H9 (cell line): ENCODE measurements around the gene ADA. TPM values are rescaled to one million over a fixed set of nuclear protein-coding genes. Genes with fewer than 3 reads are reported as not detected.
A peak's percentile ranks its signal among the peaks of the same experiment; 100 is the strongest.

Source experiments
- DNase-seq: peaks from one replicate; pipeline ENCODE4 v3.0.0-alpha.2; 2017
- H2AFZ ChIP-seq: one replicate; pipeline ENCODE4 v1.6.1; 2013; ENCODE audit warnings: mild to moderate bottlenecking, low read length, control low read depth, moderate library complexity
- H2AK5ac ChIP-seq: 2 replicates; pipeline ENCODE4 v1.6.1; 2013; ENCODE audit warnings: low read length, control low read depth, mixed read lengths; ENCODE audit not compliant: insufficient read length
- H2BK120ac ChIP-seq: one replicate; pipeline ENCODE4 v1.6.1; 2013; ENCODE audit warnings: low read depth, mild to moderate bottlenecking, low read length, control low read depth, inconsistent platforms; ENCODE audit not compliant: poor library complexity, severe bottlenecking
- H2BK12ac ChIP-seq: 2 replicates; pipeline ENCODE4 v1.6.1; 2013; ENCODE audit warnings: low read length, control low read depth, mixed read lengths, low read depth; ENCODE audit not compliant: insufficient read length
- H2BK15ac ChIP-seq: 2 replicates; pipeline ENCODE4 v1.6.1; 2013; ENCODE audit warnings: low read depth, low read length, control low read depth
- H2BK20ac ChIP-seq: one replicate; pipeline ENCODE4 v1.6.1; 2013; ENCODE audit warnings: low read depth, mild to moderate bottlenecking, low read length, control low read depth, inconsistent platforms; ENCODE audit not compliant: poor library complexity, severe bottlenecking
- H2BK5ac ChIP-seq: 2 replicates; pipeline ENCODE4 v1.6.1; 2013; ENCODE audit warnings: low read length, control low read depth, mixed read lengths; ENCODE audit not compliant: insufficient read length
- H3K14ac ChIP-seq: 2 replicates; pipeline ENCODE4 v1.6.1; 2013; ENCODE audit warnings: low read length, control low read depth; ENCODE audit not compliant: insufficient read depth
- H3K18ac ChIP-seq: 2 replicates; pipeline ENCODE4 v1.6.1; 2013; ENCODE audit warnings: low read depth, mild to moderate bottlenecking, mixed read lengths, low read length, control low read depth; ENCODE audit not compliant: insufficient read length
- H3K23ac ChIP-seq: 2 replicates; pipeline ENCODE4 v1.6.1; 2013; ENCODE audit warnings: low read length, control low read depth, mixed read lengths, low read depth; ENCODE audit not compliant: insufficient read length
- H3K23me2 ChIP-seq: 2 replicates; pipeline ENCODE4 v1.6.1; 2013; ENCODE audit warnings: low read depth, mild to moderate bottlenecking, mixed read lengths, low read length, control low read depth; ENCODE audit not compliant: insufficient read length, poor library complexity, severe bottlenecking
- H3K27ac ChIP-seq: 2 replicates; pipeline ENCODE4 v1.5.1; 2013; ENCODE audit warnings: low read length, control low read depth, mixed read lengths, low read depth; ENCODE audit not compliant: insufficient read length
- H3K27me3 ChIP-seq: 2 replicates; pipeline ENCODE4 v1.6.1; 2013; ENCODE audit warnings: low read length, control low read depth, inconsistent platforms; ENCODE audit not compliant: insufficient read depth
- H3K4ac ChIP-seq: 2 replicates; pipeline ENCODE4 v1.6.1; 2013; ENCODE audit warnings: low read depth, mild to moderate bottlenecking, control low read depth, inconsistent platforms, low read length, moderate library complexity
- H3K4me1 ChIP-seq: 2 replicates; pipeline ENCODE4 v1.6.1; 2013; ENCODE audit warnings: low read length, control low read depth, inconsistent platforms; ENCODE audit not compliant: insufficient read depth
- H3K4me2 ChIP-seq: 2 replicates; pipeline ENCODE4 v1.6.1; 2013; ENCODE audit warnings: low read length, control low read depth, mixed read lengths; ENCODE audit not compliant: insufficient read length, insufficient read depth
- H3K56ac ChIP-seq: 2 replicates; pipeline ENCODE4 v1.6.1; 2013; ENCODE audit warnings: low read depth, mild to moderate bottlenecking, mixed read lengths, low read length, control low read depth; ENCODE audit not compliant: insufficient read length
- H3K79me1 ChIP-seq: 2 replicates; pipeline ENCODE4 v1.6.1; 2013; ENCODE audit warnings: low read depth, mild to moderate bottlenecking, moderate library complexity, low read length, control low read depth, inconsistent platforms; ENCODE audit not compliant: insufficient read depth, poor library complexity, severe bottlenecking
- H3K79me2 ChIP-seq: 2 replicates; pipeline ENCODE4 v1.6.1; 2013; ENCODE audit warnings: low read length, control low read depth, inconsistent platforms; ENCODE audit not compliant: insufficient read depth
- H3K9ac ChIP-seq: 2 replicates; pipeline ENCODE4 v1.6.1; 2013; ENCODE audit warnings: low read length, control low read depth, mixed read lengths; ENCODE audit not compliant: insufficient read length; ENCODE audit errors: extremely low read depth
- H3K9me3 ChIP-seq: one replicate; pipeline ENCODE4 v1.6.1; 2013; ENCODE audit warnings: low read depth, low read length, inconsistent platforms; ENCODE audit not compliant: control insufficient read depth
- H3T11ph ChIP-seq: one replicate; pipeline ENCODE4 v1.6.1; 2013; ENCODE audit warnings: mild to moderate bottlenecking, low read length, control low read depth, inconsistent platforms
- H4K20me1 ChIP-seq: one replicate; pipeline ENCODE4 v1.6.1; 2013; ENCODE audit not compliant: control insufficient read depth, insufficient read length, insufficient read depth
- H4K5ac ChIP-seq: 2 replicates; pipeline ENCODE4 v1.6.1; 2013; ENCODE audit warnings: low read depth, mild to moderate bottlenecking, mixed read lengths, low read length, control low read depth; ENCODE audit not compliant: insufficient read length
- H4K8ac ChIP-seq: replicated peaks from 2 replicates; pipeline ENCODE4 v1.6.1; 2013; ENCODE audit warnings: low read length, control low read depth, mixed read lengths, low read depth; ENCODE audit not compliant: insufficient read length
- H4K91ac ChIP-seq: 2 replicates; pipeline ENCODE4 v1.6.1; 2013; ENCODE audit warnings: low read depth, mild to moderate bottlenecking, moderate library complexity, mixed read lengths, low read length, control low read depth; ENCODE audit not compliant: insufficient read length
- H3K27ac Mint-ChIP-seq, 3 experiments: 2 replicates in 2 of 3; 3 replicates in 1 of 3; pipeline ENCODE4 v1.8.0; 2020 to 2021; ENCODE audit warnings: mixed read lengths in 3 of 3, mild to moderate bottlenecking in 1 of 3, moderate library complexity in 1 of 3
- H3K27me3 Mint-ChIP-seq: 2 replicates; pipeline ENCODE4 v1.8.0; 2021; ENCODE audit warnings: low read depth, mild to moderate bottlenecking, moderate library complexity, mixed read lengths
- H3K36me3 Mint-ChIP-seq, 3 experiments: 2 replicates in 2 of 3; 3 replicates in 1 of 3; pipeline ENCODE4 v1.8.0; 2020 to 2021; ENCODE audit warnings: low read depth in 3 of 3, mixed read lengths in 3 of 3; ENCODE audit not compliant: insufficient read depth in 1 of 3
- H3K4me1 Mint-ChIP-seq, 2 experiments: 2 replicates each; pipeline ENCODE4 v1.8.0; 2020; ENCODE audit warnings: mixed read lengths in 2 of 2
- H3K4me3 Mint-ChIP-seq, 2 experiments: 2 replicates in 1 of 2; 3 replicates in 1 of 2; pipeline ENCODE4 v1.8.0; 2020 to 2021; ENCODE audit warnings: mild to moderate bottlenecking in 2 of 2, mixed read lengths in 2 of 2, moderate library complexity in 1 of 2
- H3K9me3 Mint-ChIP-seq, 2 experiments: 2 replicates in 1 of 2; 3 replicates in 1 of 2; pipeline ENCODE4 v1.8.0; 2020; ENCODE audit warnings: mild to moderate bottlenecking in 2 of 2, mixed read lengths in 2 of 2, moderate library complexity in 1 of 2
- WGBS: extraction: QIAGEN DNeasy Blood & Tissue Kit; methylation state at CpG from one replicate; pipeline ENCODE4 v1.1.7; 2013; ENCODE audit warnings: missing lambda C conversion rate, low lambda C conversion rate, mixed read lengths; ENCODE audit not compliant: insufficient read length; ENCODE audit errors: extremely low coverage; 5-methylcytosine and 5-hydroxymethylcytosine counted together
- total RNA-seq: library from RNA; stranded (reverse); gene quantifications from 2 replicates; pipeline ENCODE4 v1.2.1, GENCODE V29; 2021
- TF ChIP-seq, protein P1 (sequence below): fragments of 200-600 bp; sonication (generic); conservative IDR thresholded peaks from 3 replicates; pipeline ENCODE4 v1.8.0; 2021; ENCODE audit warnings: antibody characterized with exemption, mild to moderate bottlenecking

The ADA gene
- total RNA-seq, 1 experiment from 2014 or later = 22.0 TPM

DNA sequence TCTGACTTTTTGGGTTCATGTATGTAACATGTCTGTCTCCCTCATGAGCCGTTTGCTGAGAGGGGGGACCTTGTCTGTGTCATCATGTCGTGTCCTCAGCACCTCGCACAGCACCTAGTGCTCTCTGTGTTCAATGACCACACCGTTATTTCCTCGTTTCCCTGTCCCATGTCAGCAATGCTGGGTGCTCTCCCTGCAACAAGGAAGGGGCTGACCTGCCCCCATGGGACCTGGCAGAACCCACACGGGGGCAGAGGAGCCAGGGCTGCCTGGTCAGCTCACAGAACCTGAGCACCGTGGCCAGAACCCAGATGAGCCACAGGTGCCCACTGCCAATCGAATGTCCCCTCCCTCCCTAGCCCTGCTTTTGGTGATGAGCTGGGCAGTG is 7.3 kb downstream of the ADA start:
- H3K27me3 ChIP-seq = no peaks in the 10 kb centered on the region
- no peak overlapping the region for H3K27ac ChIP-seq
- H3K56ac ChIP-seq = no peak overlapping the region
- DNase-seq = no peak
- no peak overlapping the region for H2AK5ac ChIP-seq
- no CpG with 5 or more reads among the region's 8 CpGs for WGBS
- H3K4me1 Mint-ChIP-seq = peaks cover 54 to 62% of the 10 kb centered on the region in 2 experiments
- no peak overlapping the region for H4K91ac ChIP-seq
- no peak overlapping the region for H3K4me2 ChIP-seq
- no peaks in the 10 kb centered on the region for H3K79me1 ChIP-seq
- H3K4me3 Mint-ChIP-seq = no peak overlapping the region; a peak in 1 of 5 replicates
- H3K23me2 ChIP-seq = no peaks in the 10 kb centered on the region
- no peak overlapping the region for H2BK5ac ChIP-seq
- no peak overlapping the region for H4K5ac ChIP-seq
- H3K9ac ChIP-seq = no peak overlapping the region
- H3K27me3 Mint-ChIP-seq = no peaks in the 10 kb centered on the region
- H3K4me1 ChIP-seq = peaks cover 20% of the 10 kb centered on the region; the same call in 1 of the 2 replicates
- no peak overlapping the region for H2BK12ac ChIP-seq
- no peak overlapping the region for H2BK15ac ChIP-seq
- peaks cover 0 to 12% (median 9%) of the 10 kb centered on the region in 3 experiments; a peak in 5 of 7 replicates for H3K36me3 Mint-ChIP-seq
- H3K9me3 Mint-ChIP-seq = peaks cover 0 to 4% of the 10 kb centered on the region in 2 experiments; a peak in 1 of 5 replicates
- TF ChIP-seq, protein P1, sequence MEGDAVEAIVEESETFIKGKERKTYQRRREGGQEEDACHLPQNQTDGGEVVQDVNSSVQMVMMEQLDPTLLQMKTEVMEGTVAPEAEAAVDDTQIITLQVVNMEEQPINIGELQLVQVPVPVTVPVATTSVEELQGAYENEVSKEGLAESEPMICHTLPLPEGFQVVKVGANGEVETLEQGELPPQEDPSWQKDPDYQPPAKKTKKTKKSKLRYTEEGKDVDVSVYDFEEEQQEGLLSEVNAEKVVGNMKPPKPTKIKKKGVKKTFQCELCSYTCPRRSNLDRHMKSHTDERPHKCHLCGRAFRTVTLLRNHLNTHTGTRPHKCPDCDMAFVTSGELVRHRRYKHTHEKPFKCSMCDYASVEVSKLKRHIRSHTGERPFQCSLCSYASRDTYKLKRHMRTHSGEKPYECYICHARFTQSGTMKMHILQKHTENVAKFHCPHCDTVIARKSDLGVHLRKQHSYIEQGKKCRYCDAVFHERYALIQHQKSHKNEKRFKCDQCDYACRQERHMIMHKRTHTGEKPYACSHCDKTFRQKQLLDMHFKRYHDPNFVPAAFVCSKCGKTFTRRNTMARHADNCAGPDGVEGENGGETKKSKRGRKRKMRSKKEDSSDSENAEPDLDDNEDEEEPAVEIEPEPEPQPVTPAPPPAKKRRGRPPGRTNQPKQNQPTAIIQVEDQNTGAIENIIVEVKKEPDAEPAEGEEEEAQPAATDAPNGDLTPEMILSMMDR = no peak
- H4K20me1 ChIP-seq = no peaks in the 10 kb centered on the region
- no peaks in the 10 kb centered on the region for H3K79me2 ChIP-seq
- H3T11ph ChIP-seq = no peak overlapping the region
- no peak overlapping the region for H4K8ac ChIP-seq
- H3K27ac Mint-ChIP-seq = peak overlapping the region; percentile 38 to 89 (median 86); a peak in 5 of 7 replicates
- H2AFZ ChIP-seq = no peak overlapping the region
- no peak overlapping the region for H2BK120ac ChIP-seq
- no peaks in the 10 kb centered on the region for H3K9me3 ChIP-seq
- H3K18ac ChIP-seq = no peak overlapping the region
- H3K14ac ChIP-seq = no peak overlapping the region
- H3K23ac ChIP-seq = no peak overlapping the region
- no peak overlapping the region; the same call in 1 of the 2 replicates for H3K4ac ChIP-seq
- H2BK20ac ChIP-seq = no peak overlapping the region
